Liver (tissue), 9 donors: ENCODE measurements around the gene PIEZO2. TPM values are rescaled to one million over a fixed set of nuclear protein-coding genes. Genes with fewer than 3 reads are reported as not detected.

Experiments used
- DNase-seq: peaks from one replicate; pipeline ENCODE4 v3.0.0-alpha.2; 2017; ENCODE audit warnings: low spot score
- H3K27ac ChIP-seq, 2 donors: one replicate each; pipeline ENCODE4 v1.7.0; 2013; ENCODE audit warnings: inconsistent platforms in 2 of 2, low read length in 2 of 2, control low read depth in 1 of 2, low read depth in 1 of 2, mild to moderate bottlenecking in 1 of 2
- H3K27me3 ChIP-seq, 4 donors: one replicate each; pipeline versions ENCODE4 v1.6.1 to v1.7.0; 2013; ENCODE audit warnings: low read length in 3 of 4, inconsistent platforms in 1 of 4, mild to moderate bottlenecking in 1 of 4, moderate library complexity in 1 of 4; ENCODE audit not compliant: control insufficient read depth in 4 of 4, insufficient read depth in 4 of 4
- H3K36me3 ChIP-seq, 4 donors: one replicate each; pipeline versions ENCODE4 v1.6.1 to v1.7.0; 2013; ENCODE audit warnings: low read length in 3 of 4, mild to moderate bottlenecking in 3 of 4, low read depth in 1 of 4, moderate library complexity in 1 of 4; ENCODE audit not compliant: control insufficient read depth in 4 of 4, insufficient read depth in 3 of 4
- H3K4me1 ChIP-seq, 4 donors: one replicate each; pipeline versions ENCODE4 v1.6.1 to v1.7.0; 2013; ENCODE audit warnings: low read length in 3 of 4, mild to moderate bottlenecking in 3 of 4, moderate library complexity in 1 of 4; ENCODE audit not compliant: control insufficient read depth in 4 of 4, insufficient read depth in 4 of 4
- H3K4me3 ChIP-seq, 3 donors: one replicate each; pipeline versions ENCODE4 v1.6.1 to v1.7.0; 2013; ENCODE audit warnings: low read length in 3 of 3, control low read depth in 1 of 3, low read depth in 1 of 3, mild to moderate bottlenecking in 1 of 3
- H3K9ac ChIP-seq, 2 donors: one replicate each; pipeline ENCODE4 v1.7.0; 2013; ENCODE audit warnings: low read length in 2 of 2, mild to moderate bottlenecking in 2 of 2, moderate library complexity in 2 of 2, control low read depth in 1 of 2, low read depth in 1 of 2
- H3K9me3 ChIP-seq, 4 donors: one replicate each; pipeline versions ENCODE4 v1.6.1 to v1.7.0; 2013; ENCODE audit warnings: low read length in 3 of 4; ENCODE audit not compliant: control insufficient read depth in 4 of 4
- CTCF ChIP-seq: fragments of 150-350 bp; IDR thresholded peaks from 2 replicates; pipeline ENCODE4 v1.5.1; 2017; ENCODE audit warnings: improper control_type of control experiment, low read depth, low read length; ENCODE audit not compliant: missing input control
- EGR1 ChIP-seq, 2 donors: IDR thresholded peaks; 2 replicates each; pipeline ENCODE4 v1.6.1; 2016 to 2018; ENCODE audit warnings: antibody characterized with exemption in 2 of 2, low read depth in 2 of 2
- FOXA1 ChIP-seq: IDR thresholded peaks from 2 replicates; pipeline ENCODE4 v1.6.1; 2016; ENCODE audit warnings: antibody characterized with exemption
- FOXA2 ChIP-seq: IDR thresholded peaks from 2 replicates; pipeline ENCODE4 v1.6.1; 2016; ENCODE audit warnings: antibody characterized with exemption
- GABPA ChIP-seq, 2 donors: IDR thresholded peaks in 1 of 2; conservative IDR thresholded peaks in 1 of 2; 2 replicates each; pipeline ENCODE4 v1.6.1; 2016; ENCODE audit warnings: antibody characterized with exemption in 2 of 2, mild to moderate bottlenecking in 1 of 2, moderate library complexity in 1 of 2
- NR2F2 ChIP-seq: IDR thresholded peaks from 2 replicates; pipeline ENCODE4 v1.6.1; 2016; ENCODE audit warnings: antibody characterized with exemption
- RAD21 ChIP-seq, 2 donors: IDR thresholded peaks; 2 replicates each; pipeline ENCODE4 v1.6.1; 2016; ENCODE audit warnings: antibody characterized with exemption in 2 of 2, mild to moderate bottlenecking in 2 of 2
- RXRA ChIP-seq, 2 donors: IDR thresholded peaks; 2 replicates each; pipeline ENCODE4 v1.6.1; 2017 to 2018; ENCODE audit warnings: antibody characterized with exemption in 2 of 2, mild to moderate bottlenecking in 1 of 2
- SP1 ChIP-seq: IDR thresholded peaks from 2 replicates; pipeline ENCODE4 v1.6.1; 2018; ENCODE audit warnings: antibody characterized with exemption, mild to moderate bottlenecking
- TAF1 ChIP-seq: conservative IDR thresholded peaks from 2 replicates; pipeline ENCODE4 v1.6.1; 2016; ENCODE audit warnings: antibody characterized with exemption, mild to moderate bottlenecking
- YY1 ChIP-seq: IDR thresholded peaks from 2 replicates; pipeline ENCODE4 v1.6.1; 2016; ENCODE audit warnings: antibody characterized with exemption, mild to moderate bottlenecking
- WGBS: extraction: QIAGEN DNeasy Blood & Tissue Kit; methylation state at CpG from one replicate; pipeline ENCODE4 v1.1.7; 2013; 5-methylcytosine and 5-hydroxymethylcytosine counted together
- polyA plus RNA-seq, 2 donors: library from polyadenylated mRNA; stranded (reverse) in 1 of 2; unstranded in 1 of 2; fragments of 200-250 nt in 1 of 2; fragments of >200 nt in 1 of 2; fragmentation: Nextera tagmentation in 1 of 2; extraction: Ambion mirVana in 1 of 2; gene quantifications; one replicate each; pipeline versions ENCODE4 v1.2.1 to v1.2.3, GENCODE V29; 2013 to 2015
- total RNA-seq, 2 donors: library from RNA; depleted of rRNA; stranded (reverse); fragments of >200 nt; gene quantifications; one replicate each; pipeline ENCODE4 v1.2.3, GENCODE V29; 2014
- TF ChIP-seq, protein P1 (sequence below): IDR thresholded peaks from 2 replicates; pipeline ENCODE4 v1.6.1; 2016; ENCODE audit warnings: antibody characterized with exemption
- TF ChIP-seq, protein P2 (sequence below): IDR thresholded peaks from 2 replicates; pipeline ENCODE4 v1.6.1; 2016; ENCODE audit warnings: antibody characterized with exemption
- TF ChIP-seq, protein P3 (sequence below): IDR thresholded peaks from 2 replicates; pipeline ENCODE4 v1.6.1; 2016; ENCODE audit warnings: antibody characterized with exemption
- TF ChIP-seq, protein P4 (sequence below): IDR thresholded peaks from 2 replicates; pipeline ENCODE4 v1.6.1; 2016; ENCODE audit warnings: antibody characterized with exemption, mild to moderate bottlenecking
- donor health status: healthy.
- donor health status: healthy.
- donor health status: healthy.
- donor health status: healthy.
- donor health status: healthy.

PIEZO2 gene
- total and polyA plus RNA-seq, 4 donors, result 1.1 to 12.3 (median 4.8) TPM

- H3K27ac ChIP-seq, result no peak overlapping the region
- H3K4me3 ChIP-seq, result no peak overlapping the region
- WGBS, result 92% methylated on average over 8 of the region's 8 CpGs
- H3K9me3 ChIP-seq, result no peaks in the 10 kb centered on the region
- TF ChIP-seq SP1 (no peak), NR2F2 (no peak), TAF1 (no peak), FOXA2 (no peak), FOXA1 (no peak), CTCF (no peak), RAD21 (IDR thresholded peaks at IDR 0.05) (no peak), GABPA (IDR thresholded peaks at IDR 0.05 in 1 of 2, conservative IDR thresholded peaks at IDR 0.05 in 1 of 2) (no peak), EGR1 (IDR thresholded peaks at IDR 0.05; ENCODE audit: low read depth in 2 of 2) (no peak), YY1 (no peak), RXRA (IDR thresholded peaks at IDR 0.05) (no peak)
- TF ChIP-seq, protein P1, sequence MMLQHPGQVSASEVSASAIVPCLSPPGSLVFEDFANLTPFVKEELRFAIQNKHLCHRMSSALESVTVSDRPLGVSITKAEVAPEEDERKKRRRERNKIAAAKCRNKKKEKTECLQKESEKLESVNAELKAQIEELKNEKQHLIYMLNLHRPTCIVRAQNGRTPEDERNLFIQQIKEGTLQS, result no peak
- TF ChIP-seq, protein P2, sequence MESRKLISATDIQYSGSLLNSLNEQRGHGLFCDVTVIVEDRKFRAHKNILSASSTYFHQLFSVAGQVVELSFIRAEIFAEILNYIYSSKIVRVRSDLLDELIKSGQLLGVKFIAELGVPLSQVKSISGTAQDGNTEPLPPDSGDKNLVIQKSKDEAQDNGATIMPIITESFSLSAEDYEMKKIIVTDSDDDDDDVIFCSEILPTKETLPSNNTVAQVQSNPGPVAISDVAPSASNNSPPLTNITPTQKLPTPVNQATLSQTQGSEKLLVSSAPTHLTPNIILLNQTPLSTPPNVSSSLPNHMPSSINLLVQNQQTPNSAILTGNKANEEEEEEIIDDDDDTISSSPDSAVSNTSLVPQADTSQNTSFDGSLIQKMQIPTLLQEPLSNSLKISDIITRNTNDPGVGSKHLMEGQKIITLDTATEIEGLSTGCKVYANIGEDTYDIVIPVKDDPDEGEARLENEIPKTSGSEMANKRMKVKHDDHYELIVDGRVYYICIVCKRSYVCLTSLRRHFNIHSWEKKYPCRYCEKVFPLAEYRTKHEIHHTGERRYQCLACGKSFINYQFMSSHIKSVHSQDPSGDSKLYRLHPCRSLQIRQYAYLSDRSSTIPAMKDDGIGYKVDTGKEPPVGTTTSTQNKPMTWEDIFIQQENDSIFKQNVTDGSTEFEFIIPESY, result no peak
- TF ChIP-seq, protein P3, sequence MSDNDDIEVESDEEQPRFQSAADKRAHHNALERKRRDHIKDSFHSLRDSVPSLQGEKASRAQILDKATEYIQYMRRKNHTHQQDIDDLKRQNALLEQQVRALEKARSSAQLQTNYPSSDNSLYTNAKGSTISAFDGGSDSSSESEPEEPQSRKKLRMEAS, result no peak
- TF ChIP-seq, protein P4, sequence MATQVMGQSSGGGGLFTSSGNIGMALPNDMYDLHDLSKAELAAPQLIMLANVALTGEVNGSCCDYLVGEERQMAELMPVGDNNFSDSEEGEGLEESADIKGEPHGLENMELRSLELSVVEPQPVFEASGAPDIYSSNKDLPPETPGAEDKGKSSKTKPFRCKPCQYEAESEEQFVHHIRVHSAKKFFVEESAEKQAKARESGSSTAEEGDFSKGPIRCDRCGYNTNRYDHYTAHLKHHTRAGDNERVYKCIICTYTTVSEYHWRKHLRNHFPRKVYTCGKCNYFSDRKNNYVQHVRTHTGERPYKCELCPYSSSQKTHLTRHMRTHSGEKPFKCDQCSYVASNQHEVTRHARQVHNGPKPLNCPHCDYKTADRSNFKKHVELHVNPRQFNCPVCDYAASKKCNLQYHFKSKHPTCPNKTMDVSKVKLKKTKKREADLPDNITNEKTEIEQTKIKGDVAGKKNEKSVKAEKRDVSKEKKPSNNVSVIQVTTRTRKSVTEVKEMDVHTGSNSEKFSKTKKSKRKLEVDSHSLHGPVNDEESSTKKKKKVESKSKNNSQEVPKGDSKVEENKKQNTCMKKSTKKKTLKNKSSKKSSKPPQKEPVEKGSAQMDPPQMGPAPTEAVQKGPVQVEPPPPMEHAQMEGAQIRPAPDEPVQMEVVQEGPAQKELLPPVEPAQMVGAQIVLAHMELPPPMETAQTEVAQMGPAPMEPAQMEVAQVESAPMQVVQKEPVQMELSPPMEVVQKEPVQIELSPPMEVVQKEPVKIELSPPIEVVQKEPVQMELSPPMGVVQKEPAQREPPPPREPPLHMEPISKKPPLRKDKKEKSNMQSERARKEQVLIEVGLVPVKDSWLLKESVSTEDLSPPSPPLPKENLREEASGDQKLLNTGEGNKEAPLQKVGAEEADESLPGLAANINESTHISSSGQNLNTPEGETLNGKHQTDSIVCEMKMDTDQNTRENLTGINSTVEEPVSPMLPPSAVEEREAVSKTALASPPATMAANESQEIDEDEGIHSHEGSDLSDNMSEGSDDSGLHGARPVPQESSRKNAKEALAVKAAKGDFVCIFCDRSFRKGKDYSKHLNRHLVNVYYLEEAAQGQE, result no peak
- no peak for DNase-seq
- no peaks in the 10 kb centered on the region for H3K27me3 ChIP-seq
- no peak overlapping the region for H3K9ac ChIP-seq
- H3K36me3 ChIP-seq, result no peaks in the 10 kb centered on the region
- no peaks in the 10 kb centered on the region for H3K4me1 ChIP-seq
These were observed 127.9 kb downstream of the PIEZO2 start for GRCh38 chr18:11021477-11021876.

- Histone ChIP-seq H3K27ac (no peak overlapping the region), H3K36me3 (no peaks in the 10 kb centered on the region), H3K27me3 (no peaks in the 10 kb centered on the region), H3K9me3 (no peaks in the 10 kb centered on the region), H3K9ac (no peak overlapping the region), H3K4me1 (no peaks in the 10 kb centered on the region), H3K4me3 (no peak overlapping the region)
- TF ChIP-seq FOXA1, result no peak
- 74% methylated on average over 6 of the region's 6 CpGs for WGBS
- no peak for DNase-seq
These were observed 128.4 kb downstream of the PIEZO2 start for GRCh38 chr18:11020877-11021414.
